ENCODE results near the gene HOXD12.

- no peak for TF ChIP-seq CTCF (optimal IDR thresholded peaks at IDR 0.05 in 1 of 3, IDR thresholded peaks at IDR 0.05 in 1 of 3, conservative IDR thresholded peaks at IDR 0.05 in 1 of 3; ENCODE audit: extremely low read depth in 1 of 3, insufficient read depth in 2 of 3, low read length in 3 of 3)
- peak; percentile 15 for TF ChIP-seq EZH2 (IDR thresholded peaks at IDR 0.05; ENCODE audit: low read length)
These were observed 24.7 kb downstream of the HOXD12 start for GRCh38 chr2:176124110-176124946.

All from keratinocyte (primary cell).